Esophagus squamous epithelium (tissue), 5 donors: ENCODE data around the gene OGFR. TPM values are rescaled to one million over a fixed set of nuclear protein-coding genes. Genes with fewer than 3 reads are reported as not detected.

Source experiments
- DNase-seq: peaks from one replicate; lab custom pipeline; 2025; lab: John Stamatoyannopoulos, UW
- H3K27ac ChIP-seq, 4 donors: fragments of 200-600 bp; sonication (generic); one replicate each; pipeline ENCODE4 v1.5.1; 2016 to 2019; ENCODE audit warnings: mild to moderate bottlenecking in 1 of 4
- H3K27me3 ChIP-seq, 4 donors: fragments of 200-600 bp; sonication (generic); 1 replicate in 3 of 4; 2 replicates in 1 of 4; pipeline versions ENCODE4 v1.5.1 to v1.6.0; 2017 to 2021; ENCODE audit warnings: antibody characterized with exemption in 1 of 4
- H3K36me3 ChIP-seq, 3 donors: fragments of 200-600 bp; sonication (generic); one replicate each; pipeline ENCODE4 v1.5.1; 2016 to 2019
- H3K4me1 ChIP-seq, 3 donors: fragments of 200-600 bp; sonication (generic); one replicate each; pipeline ENCODE4 v1.5.1; 2017 to 2019
- H3K4me3 ChIP-seq, 4 donors: fragments of 200-600 bp; sonication (generic); 1 replicate in 3 of 4; 2 replicates in 1 of 4; pipeline ENCODE4 v1.5.1; 2016 to 2019; ENCODE audit warnings: mild to moderate bottlenecking in 2 of 4, moderate library complexity in 1 of 4
- H3K9me3 ChIP-seq, 3 donors: fragments of 200-600 bp; sonication (generic); one replicate each; pipeline ENCODE4 v1.5.1; 2016 to 2019
- POLR2A ChIP-seq, 4 donors: fragments of 450-650 bp; IDR thresholded peaks; one replicate each; pipeline ENCODE4 v1.6.1; 2017; ENCODE audit warnings: antibody characterized with exemption in 4 of 4, mild to moderate bottlenecking in 4 of 4, moderate library complexity in 3 of 4
- WGBS, 2 donors: methylation state at CpG; one replicate each; pipeline ENCODE4 v1.1.5; 2018; 5-methylcytosine and 5-hydroxymethylcytosine counted together
- intact Hi-C: fragments of 100-400 bp; cut with DNase I; formaldehyde crosslinking; loops from one replicate; pipeline ENCODE4 v1.15.0; 2022
- total RNA-seq, 4 donors: library from RNA; depleted of rRNA; stranded (reverse); fragments of >200 nt; gene quantifications; one replicate each; pipeline ENCODE4 v1.1.0, GENCODE V29; 2016
- TF ChIP-seq, protein P1 (sequence below), 6 experiments: fragments of 450-650 bp in 4 of 6; fragments of 200-600 bp in 2 of 6; sonication (generic) in 2 of 6; IDR thresholded peaks; one replicate each; pipeline ENCODE4 v1.5.1; 2016 to 2019; ENCODE audit warnings: antibody characterized with exemption in 6 of 6, mild to moderate bottlenecking in 4 of 6, moderate library complexity in 4 of 6
- donor health status: DM: yes; HTN: yes; CAD: no.

OGFR gene
- total RNA-seq, 4 donors from 2014 or later: 19.1 to 41.4 (median 27.3) TPM

- peaks cover 23 to 41% (median 25%) of the 10 kb centered on the region in 3 donors for H3K4me1 ChIP-seq
- peaks cover 0 to 20% (median 0%) of the 10 kb centered on the region in 4 donors for H3K27me3 ChIP-seq
- H3K9me3 ChIP-seq: no peaks in the 10 kb centered on the region
- H3K27ac ChIP-seq: peak overlapping the region in 1 of 4 donors; percentile 56
- peak overlapping the region in 1 of 4 donors; percentile 47 for H3K4me3 ChIP-seq
- 41 to 45% methylated on average over 4 to 14 of the region's 14 CpGs for WGBS, 2 donors
- H3K36me3 ChIP-seq: no peaks in the 10 kb centered on the region
- intact Hi-C loops: no loop called here
- TF ChIP-seq, protein P1, sequence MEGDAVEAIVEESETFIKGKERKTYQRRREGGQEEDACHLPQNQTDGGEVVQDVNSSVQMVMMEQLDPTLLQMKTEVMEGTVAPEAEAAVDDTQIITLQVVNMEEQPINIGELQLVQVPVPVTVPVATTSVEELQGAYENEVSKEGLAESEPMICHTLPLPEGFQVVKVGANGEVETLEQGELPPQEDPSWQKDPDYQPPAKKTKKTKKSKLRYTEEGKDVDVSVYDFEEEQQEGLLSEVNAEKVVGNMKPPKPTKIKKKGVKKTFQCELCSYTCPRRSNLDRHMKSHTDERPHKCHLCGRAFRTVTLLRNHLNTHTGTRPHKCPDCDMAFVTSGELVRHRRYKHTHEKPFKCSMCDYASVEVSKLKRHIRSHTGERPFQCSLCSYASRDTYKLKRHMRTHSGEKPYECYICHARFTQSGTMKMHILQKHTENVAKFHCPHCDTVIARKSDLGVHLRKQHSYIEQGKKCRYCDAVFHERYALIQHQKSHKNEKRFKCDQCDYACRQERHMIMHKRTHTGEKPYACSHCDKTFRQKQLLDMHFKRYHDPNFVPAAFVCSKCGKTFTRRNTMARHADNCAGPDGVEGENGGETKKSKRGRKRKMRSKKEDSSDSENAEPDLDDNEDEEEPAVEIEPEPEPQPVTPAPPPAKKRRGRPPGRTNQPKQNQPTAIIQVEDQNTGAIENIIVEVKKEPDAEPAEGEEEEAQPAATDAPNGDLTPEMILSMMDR (IDR thresholded peaks at IDR 0.05): no peak
- TF ChIP-seq POLR2A (IDR thresholded peaks at IDR 0.05): no peak
- no peak for DNase-seq
Observed at GRCh38 chr20:62832951-62833391, 28.3 kb downstream of the OGFR start.

DNA sequence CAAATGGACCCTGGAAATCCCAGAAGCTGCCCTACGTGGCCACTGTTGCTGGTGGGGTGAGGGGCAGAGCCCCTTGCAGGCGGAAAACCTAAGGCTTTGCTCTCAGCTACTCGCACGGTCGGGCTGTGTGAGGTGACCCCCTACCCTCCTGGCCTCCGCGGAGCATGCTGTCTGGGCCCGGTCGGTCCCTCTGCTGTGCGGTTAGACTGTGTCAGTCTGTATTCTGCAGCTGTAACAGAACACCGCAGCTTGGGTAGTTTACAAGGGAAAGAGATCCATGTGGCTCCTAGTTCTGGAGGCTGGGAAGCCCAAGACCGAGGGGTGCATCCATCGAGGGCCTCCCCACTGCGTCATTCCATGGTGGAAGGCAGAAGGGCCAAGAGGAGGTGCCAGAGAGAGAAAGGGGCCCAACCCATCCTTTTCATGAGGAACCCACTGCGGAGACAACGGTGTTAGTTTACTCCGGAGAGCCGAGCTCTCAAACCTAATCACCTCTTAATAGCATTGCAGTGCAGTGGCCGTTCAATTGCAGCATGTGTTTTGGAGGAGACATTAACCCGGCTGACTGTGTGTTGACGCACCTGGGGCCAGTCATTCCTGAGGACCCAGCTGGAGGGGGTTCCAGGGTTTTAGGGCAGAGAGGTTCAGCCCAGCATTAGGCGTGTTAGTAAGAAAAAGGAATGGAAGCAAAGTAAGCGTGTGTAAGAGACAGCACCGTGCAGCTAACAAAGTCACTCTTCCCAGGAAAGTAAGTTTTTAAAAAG, 30.5 kb downstream of the OGFR start:
- peaks cover 0 to 22% (median 0%) of the 10 kb centered on the region in 4 donors for H3K27me3 ChIP-seq
- TF ChIP-seq, protein P1 (IDR thresholded peaks at IDR 0.05): no peak
- TF ChIP-seq POLR2A (IDR thresholded peaks at IDR 0.05): no peak
- no peaks in the 10 kb centered on the region for H3K36me3 ChIP-seq
- intact Hi-C loops: no loop called here
- H3K27ac ChIP-seq: no peak overlapping the region
- no peak overlapping the region for H3K4me3 ChIP-seq
- H3K9me3 ChIP-seq: no peaks in the 10 kb centered on the region
- H3K4me1 ChIP-seq: peaks cover 23 to 45% (median 25%) of the 10 kb centered on the region in 3 donors
- DNase-seq: no peak
- 79 to 80% methylated on average over 14 of the region's 24 CpGs for WGBS, 2 donors

- peaks cover 0 to 22% (median 0%) of the 10 kb centered on the region in 4 donors for H3K27me3 ChIP-seq
- no peaks in the 10 kb centered on the region for H3K9me3 ChIP-seq
- no peaks in the 10 kb centered on the region for H3K36me3 ChIP-seq
- no peak for TF ChIP-seq POLR2A (IDR thresholded peaks at IDR 0.05)
- TF ChIP-seq, protein P1 (IDR thresholded peaks at IDR 0.05): no peak
- intact Hi-C loops: no loop called here
- WGBS, 2 donors: 65 to 75% methylated on average over 9 to 16 of the region's 52 CpGs
- no peak overlapping the region for H3K4me3 ChIP-seq
- no peak for DNase-seq
- H3K27ac ChIP-seq: peak overlapping the region in 1 of 4 donors; percentile 31
- peaks cover 20 to 40% (median 21%) of the 10 kb centered on the region in 3 donors for H3K4me1 ChIP-seq
Observed at GRCh38 chr20:62835931-62836861, 31.6 kb downstream of the OGFR start.

DNA sequence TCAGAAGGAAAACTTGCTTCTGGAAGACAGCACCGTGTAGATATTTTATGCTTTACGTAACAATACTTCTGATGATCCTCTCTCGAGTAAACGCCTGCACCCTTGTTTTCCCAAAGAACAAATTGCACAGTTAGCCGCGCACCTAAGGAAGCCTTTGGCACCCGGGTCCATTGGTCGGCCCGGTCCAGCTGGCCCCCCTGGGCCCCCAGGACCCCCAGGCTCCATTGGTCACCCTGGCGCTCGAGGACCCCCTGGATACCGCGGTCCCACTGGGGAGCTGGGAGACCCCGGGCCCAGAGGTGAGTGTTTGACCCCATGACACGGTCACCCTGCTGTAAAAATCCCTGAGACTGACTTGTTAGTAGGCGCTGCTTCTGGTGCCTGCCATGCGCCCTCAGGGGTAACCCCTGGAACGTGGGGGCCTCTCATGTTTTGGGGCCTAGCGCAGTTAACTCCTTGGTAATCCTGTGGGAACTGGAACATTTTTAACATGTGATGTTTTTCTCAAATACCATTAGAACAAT, 32.4 kb downstream of the OGFR start:
- Histone ChIP-seq H3K27me3 (peaks cover 0 to 22% (median 0%) of the 10 kb centered on the region in 4 donors), H3K4me1 (peaks cover 12 to 32% (median 12%) of the 10 kb centered on the region in 3 donors), H3K9me3 (no peaks in the 10 kb centered on the region), H3K4me3 (no peak overlapping the region), H3K36me3 (no peaks in the 10 kb centered on the region), H3K27ac (no peak overlapping the region)
- 86 to 88% methylated on average over 8 to 13 of the region's 19 CpGs for WGBS, 2 donors
- TF ChIP-seq, protein P1 (IDR thresholded peaks at IDR 0.05): no peak
- TF ChIP-seq POLR2A (IDR thresholded peaks at IDR 0.05): no peak
- intact Hi-C loops: no loop called here
- no peak for DNase-seq
